Liver (tissue), 3 donors: ENCODE results near the gene TCAP.

Source experiments
- ATF3 ChIP-seq: IDR thresholded peaks from 2 replicates; pipeline ENCODE4 v1.6.1; 2016; ENCODE audit warnings: antibody characterized with exemption
- CTCF ChIP-seq: fragments of 150-350 bp; IDR thresholded peaks from 2 replicates; pipeline ENCODE4 v1.5.1; 2017; ENCODE audit warnings: improper control_type of control experiment, low read depth, low read length; ENCODE audit not compliant: missing input control
- TAF1 ChIP-seq: conservative IDR thresholded peaks from 2 replicates; pipeline ENCODE4 v1.6.1; 2016; ENCODE audit warnings: antibody characterized with exemption, mild to moderate bottlenecking
- TF ChIP-seq, protein P1 (sequence below): IDR thresholded peaks from 2 replicates; pipeline ENCODE4 v1.6.1; 2016; ENCODE audit warnings: antibody characterized with exemption, mild to moderate bottlenecking
- donor health status: healthy.
- donor health status: healthy.

- TF ChIP-seq, protein P1, sequence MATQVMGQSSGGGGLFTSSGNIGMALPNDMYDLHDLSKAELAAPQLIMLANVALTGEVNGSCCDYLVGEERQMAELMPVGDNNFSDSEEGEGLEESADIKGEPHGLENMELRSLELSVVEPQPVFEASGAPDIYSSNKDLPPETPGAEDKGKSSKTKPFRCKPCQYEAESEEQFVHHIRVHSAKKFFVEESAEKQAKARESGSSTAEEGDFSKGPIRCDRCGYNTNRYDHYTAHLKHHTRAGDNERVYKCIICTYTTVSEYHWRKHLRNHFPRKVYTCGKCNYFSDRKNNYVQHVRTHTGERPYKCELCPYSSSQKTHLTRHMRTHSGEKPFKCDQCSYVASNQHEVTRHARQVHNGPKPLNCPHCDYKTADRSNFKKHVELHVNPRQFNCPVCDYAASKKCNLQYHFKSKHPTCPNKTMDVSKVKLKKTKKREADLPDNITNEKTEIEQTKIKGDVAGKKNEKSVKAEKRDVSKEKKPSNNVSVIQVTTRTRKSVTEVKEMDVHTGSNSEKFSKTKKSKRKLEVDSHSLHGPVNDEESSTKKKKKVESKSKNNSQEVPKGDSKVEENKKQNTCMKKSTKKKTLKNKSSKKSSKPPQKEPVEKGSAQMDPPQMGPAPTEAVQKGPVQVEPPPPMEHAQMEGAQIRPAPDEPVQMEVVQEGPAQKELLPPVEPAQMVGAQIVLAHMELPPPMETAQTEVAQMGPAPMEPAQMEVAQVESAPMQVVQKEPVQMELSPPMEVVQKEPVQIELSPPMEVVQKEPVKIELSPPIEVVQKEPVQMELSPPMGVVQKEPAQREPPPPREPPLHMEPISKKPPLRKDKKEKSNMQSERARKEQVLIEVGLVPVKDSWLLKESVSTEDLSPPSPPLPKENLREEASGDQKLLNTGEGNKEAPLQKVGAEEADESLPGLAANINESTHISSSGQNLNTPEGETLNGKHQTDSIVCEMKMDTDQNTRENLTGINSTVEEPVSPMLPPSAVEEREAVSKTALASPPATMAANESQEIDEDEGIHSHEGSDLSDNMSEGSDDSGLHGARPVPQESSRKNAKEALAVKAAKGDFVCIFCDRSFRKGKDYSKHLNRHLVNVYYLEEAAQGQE, result no peak
- no peak for TF ChIP-seq CTCF
- TF ChIP-seq ATF3, result no peak
- TF ChIP-seq TAF1, result no peak
Measured at GRCh38 chr17:39617446-39618245, 47.5 kb upstream of the TCAP start.
